ENCODE measurements around the gene KIAA0319L. TPM values are rescaled to one million over a fixed set of nuclear protein-coding genes. Genes with fewer than 3 reads are reported as not detected.
A peak's percentile ranks its signal among the peaks of the same experiment; 100 is the strongest.

KIAA0319L gene
- total and polyA plus RNA-seq, 3 experiments from 2014 or later, result 28.5 to 30.4 (median 29.3) TPM

GRCh38 chr1:35597870-35598269 is 40.7 kb upstream of the KIAA0319L start:
- H3K9me3 Mint-ChIP-seq, result no peaks in the 10 kb centered on the region
- peaks cover 14% of the 10 kb centered on the region for H3K36me3 ChIP-seq (ENCODE audit: insufficient read depth, low read length)
- CTCF ChIA-PET, result no interaction called here
- H3K27ac Mint-ChIP-seq, result peak overlapping the region in 1 of 8 donors; percentile 52
- H3K27me3 Mint-ChIP-seq, result no peaks in the 10 kb centered on the region
- peaks cover 0 to 10% (median 10%) of the 10 kb centered on the region in 3 donors for H3K4me1 Mint-ChIP-seq
- H3K27me3 ChIP-seq (ENCODE audit: insufficient read depth, low read length, poor library complexity, severe bottlenecking), result no peaks in the 10 kb centered on the region
- peaks cover 0 to 32% (median 8%) of the 10 kb centered on the region in 3 donors for H3K36me3 Mint-ChIP-seq
- no peak overlapping the region for H3K27ac ChIP-seq (ENCODE audit: low read depth, low read length)
- no peak overlapping the region for H3K4me3 Mint-ChIP-seq
- no peaks in the 10 kb centered on the region for H3K9me3 ChIP-seq (ENCODE audit: low read length)
- H3K4me1 ChIP-seq (ENCODE audit: insufficient read depth, low read length), result peaks cover 5% of the 10 kb centered on the region
- POLR2A ChIA-PET, result no interaction called here
- no peak for DNase-seq
- H3K4me3 ChIP-seq (ENCODE audit: low read length), result no peak overlapping the region

DNA sequence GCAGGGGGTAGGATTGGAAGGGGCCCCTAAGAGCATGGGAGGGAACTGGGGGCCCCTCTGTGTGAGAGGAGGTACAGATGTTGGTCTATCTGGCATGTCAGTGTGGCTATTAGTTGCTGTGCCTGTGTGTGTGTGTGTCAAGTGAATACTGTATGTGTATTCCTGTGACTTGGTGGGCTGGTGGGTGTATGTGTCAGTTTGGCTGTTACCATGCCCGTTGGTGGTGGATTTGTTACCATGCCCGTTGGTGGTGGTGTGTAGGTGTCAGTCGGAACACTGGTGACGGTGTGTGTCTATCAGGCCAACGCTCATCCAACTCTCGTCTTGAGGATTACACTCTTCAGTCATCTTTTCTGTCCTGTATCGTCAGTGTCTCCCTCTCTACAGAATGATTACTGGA is 38.5 kb upstream of the KIAA0319L start:
- Histone ChIP-seq H3K36me3 (ENCODE audit: insufficient read depth, low read length) (peaks cover 3% of the 10 kb centered on the region), H3K4me1 (ENCODE audit: insufficient read depth, low read length) (peaks cover 9% of the 10 kb centered on the region), H3K27ac (ENCODE audit: low read depth, low read length) (no peak overlapping the region), H3K4me3 (ENCODE audit: low read length) (no peak overlapping the region), H3K27me3 (ENCODE audit: insufficient read depth, low read length, poor library complexity, severe bottlenecking) (no peaks in the 10 kb centered on the region), H3K9me3 (ENCODE audit: low read length) (no peaks in the 10 kb centered on the region)
- H3K4me1 Mint-ChIP-seq, result peaks cover 3 to 14% (median 13%) of the 10 kb centered on the region in 3 donors
- no peaks in the 10 kb centered on the region for H3K9me3 Mint-ChIP-seq
- H3K27me3 Mint-ChIP-seq, result no peaks in the 10 kb centered on the region
- POLR2A ChIA-PET, result no interaction called here
- no peak for DNase-seq
- H3K36me3 Mint-ChIP-seq, result peaks cover 3 to 22% (median 11%) of the 10 kb centered on the region in 3 donors
- peak overlapping the region in 1 of 8 donors; percentile 23 for H3K27ac Mint-ChIP-seq
- CTCF ChIA-PET, result no interaction called here
- no peak overlapping the region for H3K4me3 Mint-ChIP-seq

DNA sequence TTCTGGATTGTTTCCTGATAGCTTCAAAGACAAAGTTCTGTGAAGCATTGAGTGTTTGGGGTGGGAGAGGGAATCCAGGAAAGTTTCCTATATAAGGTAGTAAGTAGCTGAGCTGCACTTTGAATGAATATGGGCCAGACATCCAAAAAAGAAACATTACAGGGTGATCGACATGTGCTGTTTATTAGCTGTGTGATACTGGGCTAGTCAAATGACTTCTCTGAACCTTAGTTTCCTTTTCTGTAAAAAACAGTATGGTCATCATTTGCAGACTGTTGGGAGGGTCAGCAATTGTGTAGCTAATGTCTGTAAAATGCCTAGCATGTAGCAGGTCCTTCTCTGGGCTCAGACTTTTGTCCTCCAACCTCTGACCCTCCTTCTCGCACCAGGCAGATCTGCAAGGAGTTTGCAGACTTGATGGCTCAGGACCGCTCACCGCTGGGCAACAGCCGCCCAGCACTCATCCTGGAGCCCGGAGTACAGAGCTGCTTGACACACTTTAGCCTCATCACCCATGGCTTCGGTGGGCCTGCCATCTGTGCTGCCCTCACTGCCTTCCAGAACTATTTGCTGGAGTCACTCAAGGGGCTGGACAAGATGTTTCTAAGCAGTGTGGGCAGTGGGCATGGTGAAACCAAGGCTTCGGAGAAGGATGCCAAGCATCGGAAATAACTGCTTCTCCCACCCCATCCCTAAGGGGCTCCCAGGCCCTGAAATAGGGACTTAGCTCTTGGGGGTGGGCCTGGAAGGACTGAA is 37.0 kb upstream of the KIAA0319L start:
- Mint-ChIP-seq H3K36me3 (peaks cover 3 to 16% (median 8%) of the 10 kb centered on the region in 3 donors), H3K27me3 (no peaks in the 10 kb centered on the region), H3K4me1 (peaks cover 3 to 14% (median 13%) of the 10 kb centered on the region in 3 donors), H3K9me3 (no peaks in the 10 kb centered on the region), H3K4me3 (no peak overlapping the region), H3K27ac (peak overlapping the region in 5 of 8 donors; percentile 9 to 51 (median 39))
- Histone ChIP-seq H3K9me3 (ENCODE audit: low read length) (no peaks in the 10 kb centered on the region), H3K27me3 (ENCODE audit: insufficient read depth, low read length, poor library complexity, severe bottlenecking) (no peaks in the 10 kb centered on the region), H3K4me3 (ENCODE audit: low read length) (no peak overlapping the region), H3K4me1 (ENCODE audit: insufficient read depth, low read length) (peaks cover 9% of the 10 kb centered on the region), H3K36me3 (ENCODE audit: insufficient read depth, low read length) (peaks cover 3% of the 10 kb centered on the region), H3K27ac (ENCODE audit: low read depth, low read length) (no peak overlapping the region)
- ChIA-PET CTCF (interaction anchor here (1.2 kb wide), 1 partner anchor 129 kb away, joined by 4 read pairs; no protein-coding TSS in a partner anchor), POLR2A (no interaction called here)
- no peak for DNase-seq

GRCh38 chr1:35592991-35593769 is 36.0 kb upstream of the KIAA0319L start:
- no peaks in the 10 kb centered on the region for H3K9me3 ChIP-seq (ENCODE audit: low read length)
- no peak overlapping the region for H3K4me3 Mint-ChIP-seq
- peaks cover 3 to 14% (median 10%) of the 10 kb centered on the region in 3 donors for H3K36me3 Mint-ChIP-seq
- peaks cover 3% of the 10 kb centered on the region for H3K36me3 ChIP-seq (ENCODE audit: insufficient read depth, low read length)
- POLR2A ChIA-PET, result no interaction called here
- peaks cover 7 to 14% (median 13%) of the 10 kb centered on the region in 3 donors for H3K4me1 Mint-ChIP-seq
- CTCF ChIA-PET, result interaction anchor here (1.2 kb wide), 1 partner anchor 130 kb away, joined by 4 read pairs; no protein-coding TSS in a partner anchor
- no peaks in the 10 kb centered on the region for H3K27me3 Mint-ChIP-seq
- no peaks in the 10 kb centered on the region for H3K9me3 Mint-ChIP-seq
- peaks cover 9% of the 10 kb centered on the region for H3K4me1 ChIP-seq (ENCODE audit: insufficient read depth, low read length)
- no peak overlapping the region for H3K4me3 ChIP-seq (ENCODE audit: low read length)
- no peak for DNase-seq
- no peaks in the 10 kb centered on the region for H3K27me3 ChIP-seq (ENCODE audit: insufficient read depth, low read length, poor library complexity, severe bottlenecking)
- H3K27ac Mint-ChIP-seq, result peak overlapping the region in 4 of 8 donors; percentile 11 to 61 (median 47)
- H3K27ac ChIP-seq (ENCODE audit: low read depth, low read length), result no peak overlapping the region

DNA sequence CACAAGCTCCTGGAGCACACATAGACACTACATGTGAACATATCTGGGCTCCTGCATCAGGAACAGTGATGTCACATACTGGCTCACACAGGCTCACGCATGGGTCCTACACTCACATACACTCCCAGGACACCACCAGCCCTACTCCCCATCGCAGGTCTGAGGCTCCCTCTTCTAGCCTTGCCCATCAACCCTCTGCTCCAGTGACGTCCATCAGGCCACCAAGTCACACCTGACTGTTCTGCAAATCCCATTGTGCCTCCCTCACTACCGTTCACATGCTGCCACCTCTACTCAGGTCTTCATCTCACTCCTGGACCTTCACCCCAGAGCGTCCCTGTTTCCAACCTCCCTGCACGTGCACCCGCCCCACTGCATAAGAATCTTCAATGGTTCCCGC is 34.0 kb upstream of the KIAA0319L start:
- Mint-ChIP-seq H3K4me1 (peaks cover 7 to 13% (median 12%) of the 10 kb centered on the region in 3 donors), H3K36me3 (peaks cover 3 to 14% (median 10%) of the 10 kb centered on the region in 3 donors), H3K27me3 (no peaks in the 10 kb centered on the region), H3K27ac (peak overlapping the region in 5 of 8 donors; percentile 15 to 67 (median 51)), H3K9me3 (no peaks in the 10 kb centered on the region), H3K4me3 (no peak overlapping the region)
- ChIA-PET POLR2A (no interaction called here), CTCF (no interaction called here)
- H3K4me1 ChIP-seq (ENCODE audit: insufficient read depth, low read length), result peaks cover 9% of the 10 kb centered on the region
- no peak overlapping the region for H3K4me3 ChIP-seq (ENCODE audit: low read length)
- no peaks in the 10 kb centered on the region for H3K9me3 ChIP-seq (ENCODE audit: low read length)
- no peak for DNase-seq
- no peak overlapping the region for H3K27ac ChIP-seq (ENCODE audit: low read depth, low read length)
- peaks cover 3% of the 10 kb centered on the region for H3K36me3 ChIP-seq (ENCODE audit: insufficient read depth, low read length)
- H3K27me3 ChIP-seq (ENCODE audit: insufficient read depth, low read length, poor library complexity, severe bottlenecking), result no peaks in the 10 kb centered on the region

DNA sequence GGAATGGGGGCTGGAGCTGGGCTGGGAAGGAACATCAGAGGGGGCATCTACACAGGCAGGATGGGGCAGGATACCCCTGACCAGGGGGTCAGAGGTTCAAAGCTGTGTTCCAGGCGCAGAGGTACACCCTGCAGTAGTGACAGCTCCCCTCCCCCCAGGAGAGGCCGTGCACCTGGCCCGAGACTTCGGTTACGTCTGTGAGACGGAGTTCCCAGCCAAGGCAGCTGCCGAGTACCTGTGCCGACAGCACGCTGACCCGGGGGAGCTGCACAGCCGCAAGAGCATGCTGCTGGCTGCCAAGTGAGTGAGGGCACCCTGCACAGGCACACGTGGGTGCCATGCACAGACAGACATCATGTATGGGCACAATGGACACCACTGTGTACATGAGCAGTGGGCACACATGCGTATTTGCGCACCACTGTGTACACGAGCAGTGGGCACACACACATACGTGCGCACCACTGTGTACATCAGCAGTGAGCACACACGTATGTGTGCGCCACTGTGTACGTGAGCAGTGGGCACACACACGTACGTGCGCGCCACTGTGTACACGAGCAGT is 33.4 kb upstream of the KIAA0319L start:
- Histone ChIP-seq H3K27me3 (ENCODE audit: insufficient read depth, low read length, poor library complexity, severe bottlenecking) (no peaks in the 10 kb centered on the region), H3K9me3 (ENCODE audit: low read length) (no peaks in the 10 kb centered on the region), H3K36me3 (ENCODE audit: insufficient read depth, low read length) (no peaks in the 10 kb centered on the region), H3K4me3 (ENCODE audit: low read length) (no peak overlapping the region), H3K4me1 (ENCODE audit: insufficient read depth, low read length) (peaks cover 9% of the 10 kb centered on the region), H3K27ac (ENCODE audit: low read depth, low read length) (no peak overlapping the region)
- Mint-ChIP-seq H3K4me1 (peaks cover 7 to 13% (median 12%) of the 10 kb centered on the region in 3 donors), H3K27me3 (no peaks in the 10 kb centered on the region), H3K4me3 (no peak overlapping the region), H3K36me3 (peaks cover 3 to 11% (median 7%) of the 10 kb centered on the region in 3 donors), H3K27ac (no peak overlapping the region), H3K9me3 (no peaks in the 10 kb centered on the region)
- DNase-seq, result no peak
- ChIA-PET CTCF (no interaction called here), POLR2A (no interaction called here)

- no peak overlapping the region for H3K27ac ChIP-seq (ENCODE audit: low read depth, low read length)
- no peaks in the 10 kb centered on the region for H3K36me3 ChIP-seq (ENCODE audit: insufficient read depth, low read length)
- no peaks in the 10 kb centered on the region for H3K27me3 ChIP-seq (ENCODE audit: insufficient read depth, low read length, poor library complexity, severe bottlenecking)
- H3K27ac Mint-ChIP-seq, result peak overlapping the region in 2 of 8 donors; percentile 12 to 60
- DNase-seq, result no peak
- no peaks in the 10 kb centered on the region for H3K9me3 ChIP-seq (ENCODE audit: low read length)
- peaks cover 3 to 11% (median 7%) of the 10 kb centered on the region in 3 donors for H3K36me3 Mint-ChIP-seq
- no peak overlapping the region for H3K4me3 ChIP-seq (ENCODE audit: low read length)
- peaks cover 9% of the 10 kb centered on the region for H3K4me1 ChIP-seq (ENCODE audit: insufficient read depth, low read length)
- H3K9me3 Mint-ChIP-seq, result no peaks in the 10 kb centered on the region
- peaks cover 7 to 13% (median 12%) of the 10 kb centered on the region in 3 donors for H3K4me1 Mint-ChIP-seq
- H3K27me3 Mint-ChIP-seq, result no peaks in the 10 kb centered on the region
- no peak overlapping the region for H3K4me3 Mint-ChIP-seq
- CTCF ChIA-PET, result interaction anchor here (0.9 kb wide), 1 partner anchor 21 kb away, joined by 3 read pairs; no protein-coding TSS in a partner anchor
- POLR2A ChIA-PET, result no interaction called here
These were observed 32.6 kb upstream of the KIAA0319L start for GRCh38 chr1:35589516-35590427.
